PFSK-1 (cell line): ENCODE data around the gene CLEC2A.

Experiments used
- FOXP2 ChIP-seq: optimal IDR thresholded peaks from 2 replicates; pipeline ENCODE3; 2011; ENCODE audit warnings: borderline replicate concordance, control low read depth, inconsistent platforms; ENCODE audit not compliant: insufficient read depth; ENCODE audit errors: extremely low read length, extremely low read depth
- POLR2AphosphoS5 ChIP-seq: IDR thresholded peaks from 2 replicates; pipeline ENCODE4 v1.6.1; 2012; ENCODE audit warnings: low read depth, mild to moderate bottlenecking, control low read depth, low read length, moderate library complexity
- REST ChIP-seq, 2 experiments: IDR thresholded peaks; 2 replicates each; pipeline versions ENCODE4 v1.6.1 to v1.8.0; 2011 to 2012; ENCODE audit warnings: low read depth in 2 of 2, low read length in 2 of 2, control low read depth in 1 of 2, inconsistent platforms in 1 of 2, mild to moderate bottlenecking in 1 of 2, moderate library complexity in 1 of 2; ENCODE audit not compliant: insufficient read depth in 1 of 2
- SIN3A ChIP-seq: IDR thresholded peaks from 2 replicates; pipeline ENCODE4 v1.6.1; 2012; ENCODE audit warnings: mild to moderate bottlenecking, low read length, moderate library complexity, borderline replicate concordance; ENCODE audit not compliant: insufficient read depth
- TAF1 ChIP-seq: IDR thresholded peaks from 2 replicates; pipeline ENCODE4 v1.6.1; 2012; ENCODE audit warnings: low read length, control low read depth, borderline replicate concordance; ENCODE audit not compliant: insufficient read depth

Gene CLEC2A

DNA sequence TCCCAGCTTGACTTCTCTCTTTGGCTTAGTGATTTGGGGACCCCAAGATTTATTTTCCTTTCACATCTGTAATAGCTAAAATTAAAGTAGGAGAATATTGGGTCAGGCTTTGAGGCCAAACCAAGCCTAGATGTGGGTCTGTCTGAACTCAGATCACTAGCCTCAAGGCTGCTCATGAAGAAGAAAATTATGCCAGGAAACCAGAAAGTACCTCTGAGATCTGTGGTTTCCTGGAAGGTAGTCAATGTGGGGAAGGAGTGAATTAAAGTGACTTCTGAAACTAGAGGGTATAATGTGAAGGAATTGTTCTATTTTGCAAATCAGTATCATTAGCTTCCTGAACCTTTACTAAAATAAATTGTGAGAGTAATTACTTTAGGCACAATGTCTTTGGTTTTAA lies 25.7 kb upstream of the CLEC2A start:
- TF ChIP-seq SIN3A (no peak), POLR2AphosphoS5 (no peak), FOXP2 (no peak), REST (IDR thresholded peaks at IDR 0.05; ENCODE audit: insufficient read depth in 1 of 2, low read depth in 2 of 2, low read length in 2 of 2) (no peak), TAF1 (no peak)

GRCh38 chr12:9951026-9951675 lies 19.0 kb upstream of the CLEC2A start:
- TF ChIP-seq SIN3A (no peak), REST (IDR thresholded peaks at IDR 0.05; ENCODE audit: insufficient read depth in 1 of 2, low read depth in 2 of 2, low read length in 2 of 2) (no peak), TAF1 (no peak), POLR2AphosphoS5 (no peak), FOXP2 (no peak)

- TF ChIP-seq TAF1: no peak
- no peak for TF ChIP-seq FOXP2
- no peak for TF ChIP-seq REST (IDR thresholded peaks at IDR 0.05; ENCODE audit: insufficient read depth in 1 of 2, low read depth in 2 of 2, low read length in 2 of 2)
- TF ChIP-seq SIN3A: no peak
- TF ChIP-seq POLR2AphosphoS5: no peak
Measured at GRCh38 chr12:9948606-9949296, 16.6 kb upstream of the CLEC2A start.

DNA sequence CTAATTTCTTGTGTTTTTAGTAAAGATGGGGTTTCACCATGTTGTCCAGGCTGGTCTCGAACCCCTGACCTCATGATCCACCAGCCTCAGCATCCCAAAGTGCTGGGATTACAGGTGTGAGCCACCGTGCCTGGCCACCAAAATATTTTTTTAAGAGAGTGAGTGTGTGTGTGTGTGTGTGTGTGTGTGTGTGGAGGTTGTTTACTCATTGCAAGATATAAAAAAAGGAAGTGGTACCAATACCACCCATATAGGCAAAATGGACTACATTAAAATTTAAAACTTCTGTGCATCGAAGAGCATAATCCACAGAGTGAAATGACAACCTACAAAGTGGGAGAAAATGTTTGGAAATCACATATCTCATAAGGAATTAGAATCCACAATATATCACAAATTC lies 15.5 kb upstream of the CLEC2A start:
- TF ChIP-seq TAF1 (no peak), POLR2AphosphoS5 (no peak), REST (IDR thresholded peaks at IDR 0.05; ENCODE audit: insufficient read depth in 1 of 2, low read depth in 2 of 2, low read length in 2 of 2) (no peak), SIN3A (no peak), FOXP2 (no peak)
